Body of pancreas (tissue), 4 donors: Measurements from ENCODE around the gene GDF7.

Experiments
- POLR2A ChIP-seq, 3 donors: fragments of 450-650 bp; IDR thresholded peaks; one replicate each; pipeline ENCODE4 v1.6.1; 2016; ENCODE audit warnings: antibody characterized with exemption in 3 of 3, mild to moderate bottlenecking in 2 of 3
- TF ChIP-seq, protein P1 (sequence below), 7 experiments: fragments of 450-650 bp in 4 of 7; fragments of 200-600 bp in 3 of 7; sonication (generic) in 3 of 7; IDR thresholded peaks; one replicate each; pipeline ENCODE4 v1.5.1; 2016 to 2019; ENCODE audit warnings: antibody characterized with exemption in 7 of 7

DNA sequence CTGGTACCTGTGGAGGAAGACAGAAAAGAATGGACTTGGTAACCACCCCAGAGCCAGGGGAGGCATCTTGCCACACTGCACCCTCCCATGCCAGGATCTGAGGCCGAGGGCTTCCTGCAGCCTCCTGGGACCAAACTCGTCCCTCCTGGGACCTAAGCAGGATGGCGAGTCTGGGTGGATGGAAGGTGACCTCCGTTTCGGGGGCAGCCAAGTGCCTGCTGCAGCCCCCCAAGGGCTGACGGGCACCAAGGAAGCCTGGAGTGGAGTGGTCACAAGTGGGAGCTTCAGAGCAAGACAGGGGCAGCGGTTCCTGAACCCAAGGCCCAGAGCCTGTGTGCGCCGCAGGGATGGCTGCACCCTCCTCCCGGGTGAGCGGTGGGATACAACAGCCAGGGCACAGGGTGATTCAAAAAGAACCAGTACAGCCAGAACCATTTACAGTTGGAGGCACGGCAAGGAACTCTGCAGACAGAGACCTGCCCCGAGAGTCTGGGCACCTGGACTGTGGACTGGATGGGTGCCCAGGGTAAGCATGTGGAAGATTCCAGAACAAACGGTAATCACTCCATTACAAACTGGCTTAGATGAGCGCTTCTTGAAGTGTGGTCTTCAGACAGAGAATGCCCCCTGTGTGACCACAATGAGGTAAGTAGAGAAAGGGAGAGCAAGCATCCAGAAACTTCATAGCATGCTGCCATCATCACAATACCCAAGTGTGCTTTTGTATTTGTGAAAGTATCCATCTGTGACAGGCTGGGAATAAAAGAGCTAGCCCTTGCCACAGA, 28.1 kb upstream of the GDF7 start:
- TF ChIP-seq, protein P1, sequence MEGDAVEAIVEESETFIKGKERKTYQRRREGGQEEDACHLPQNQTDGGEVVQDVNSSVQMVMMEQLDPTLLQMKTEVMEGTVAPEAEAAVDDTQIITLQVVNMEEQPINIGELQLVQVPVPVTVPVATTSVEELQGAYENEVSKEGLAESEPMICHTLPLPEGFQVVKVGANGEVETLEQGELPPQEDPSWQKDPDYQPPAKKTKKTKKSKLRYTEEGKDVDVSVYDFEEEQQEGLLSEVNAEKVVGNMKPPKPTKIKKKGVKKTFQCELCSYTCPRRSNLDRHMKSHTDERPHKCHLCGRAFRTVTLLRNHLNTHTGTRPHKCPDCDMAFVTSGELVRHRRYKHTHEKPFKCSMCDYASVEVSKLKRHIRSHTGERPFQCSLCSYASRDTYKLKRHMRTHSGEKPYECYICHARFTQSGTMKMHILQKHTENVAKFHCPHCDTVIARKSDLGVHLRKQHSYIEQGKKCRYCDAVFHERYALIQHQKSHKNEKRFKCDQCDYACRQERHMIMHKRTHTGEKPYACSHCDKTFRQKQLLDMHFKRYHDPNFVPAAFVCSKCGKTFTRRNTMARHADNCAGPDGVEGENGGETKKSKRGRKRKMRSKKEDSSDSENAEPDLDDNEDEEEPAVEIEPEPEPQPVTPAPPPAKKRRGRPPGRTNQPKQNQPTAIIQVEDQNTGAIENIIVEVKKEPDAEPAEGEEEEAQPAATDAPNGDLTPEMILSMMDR (IDR thresholded peaks at IDR 0.05): no peak
- no peak for TF ChIP-seq POLR2A (IDR thresholded peaks at IDR 0.05)
